Thymus (tissue), 14 donors: ENCODE data around the gene VN1R2. TPM values are rescaled to one million over a fixed set of nuclear protein-coding genes. Genes with fewer than 3 reads are reported as not detected.
"Not testable (repeated sequence)": the region's sequence is repeated elsewhere in the genome, so short reads cannot be mapped to it uniquely, and the experiment has no call there.

Experiments
- DNase-seq, 9 donors: peaks; one replicate each; pipeline ENCODE4 v3.0.0-alpha.2; 2013; ENCODE audit warnings: low spot score in 9 of 9, low read depth in 6 of 9, missing footprints in 1 of 9
- H3K27ac ChIP-seq, 2 donors: one replicate each; pipeline ENCODE4 v1.5.1; 2013; ENCODE audit warnings: control low read depth in 1 of 2, low read depth in 1 of 2, low read length in 1 of 2, mild to moderate bottlenecking in 1 of 2, moderate library complexity in 1 of 2
- H3K27me3 ChIP-seq, 2 donors: one replicate each; pipeline ENCODE4 v1.5.1; 2013; ENCODE audit warnings: low read length in 1 of 2; ENCODE audit not compliant: control insufficient read depth in 2 of 2, insufficient read depth in 1 of 2
- H3K36me3 ChIP-seq, 2 donors: one replicate each; pipeline ENCODE4 v1.5.1; 2013; ENCODE audit warnings: low read length in 1 of 2, mild to moderate bottlenecking in 1 of 2, moderate library complexity in 1 of 2; ENCODE audit not compliant: control insufficient read depth in 2 of 2, insufficient read depth in 2 of 2
- H3K4me1 ChIP-seq, 2 donors: one replicate each; pipeline ENCODE4 v1.5.1; 2013; ENCODE audit warnings: low read length in 2 of 2; ENCODE audit not compliant: control insufficient read depth in 2 of 2, insufficient read depth in 2 of 2
- H3K4me3 ChIP-seq, 2 donors: one replicate each; pipeline ENCODE4 v1.5.1; 2013; ENCODE audit warnings: low read length in 2 of 2, control low read depth in 1 of 2, mild to moderate bottlenecking in 1 of 2
- H3K9me3 ChIP-seq, 2 donors: one replicate each; pipeline ENCODE4 v1.5.1; 2013; ENCODE audit warnings: low read length in 1 of 2, mild to moderate bottlenecking in 1 of 2; ENCODE audit not compliant: control insufficient read depth in 2 of 2, insufficient read depth in 1 of 2
- WGBS: extraction: QIAGEN DNeasy Blood & Tissue Kit; methylation state at CpG from one replicate; pipeline ENCODE4 v1.1.7; 2013; 5-methylcytosine and 5-hydroxymethylcytosine counted together
- long read RNA-seq, 10 donors: transcript quantifications; one replicate each; lab custom pipeline, GENCODE V29; 2026
- polyA plus RNA-seq: library from polyadenylated mRNA; stranded (reverse); fragments of 200-250 nt; gene quantifications from one replicate; pipeline ENCODE4 v1.2.3, GENCODE V29; 2013
- total RNA-seq: library from RNA; stranded (reverse); fragments of 120-200 nt; gene quantifications from one replicate; pipeline ENCODE4 v1.2.4, GENCODE V29; 2013
- donor health status: healthy.

VN1R2 gene
- not detected for total RNA-seq
- polyA plus RNA-seq, result not detected
- long read RNA-seq, donor 1, result 0 reads
- long read RNA-seq, donor 2, result 0 reads
- long read RNA-seq, donor 3, result 0 reads
- long read RNA-seq, donor 4, result 0 reads
- long read RNA-seq, donor 5, result 0 reads
- long read RNA-seq, donor 6, result 0 reads
- long read RNA-seq, donor 7, result 0 reads
- long read RNA-seq, donor 8, result 0 reads
- long read RNA-seq, donor 9, result 0 reads
- long read RNA-seq, donor 10, result 0 reads

GRCh38 chr19:53257715-53258342 is at the start of gene VN1R2:
Gene VN1R2, plus strand, starts transcription at chr19:53258292. Its CDS starts 84 bp downstream, at chr19:53258376.
- peaks cover 7 to 25% of the 10 kb centered on the region in 2 donors for H3K9me3 ChIP-seq
- not testable (repeated sequence) for H3K4me1 ChIP-seq, H3K27me3 ChIP-seq, H3K27ac ChIP-seq, H3K36me3 ChIP-seq, DNase-seq, H3K4me3 ChIP-seq
- 75% methylated on average over 14 of the region's 14 CpGs for WGBS

- H3K9me3 ChIP-seq, result peaks cover 18 to 36% of the 10 kb centered on the region in 2 donors
- not testable (repeated sequence) for H3K4me3 ChIP-seq, H3K27me3 ChIP-seq, H3K4me1 ChIP-seq, DNase-seq, H3K27ac ChIP-seq
- peaks cover 0 to 18% of the 10 kb centered on the region in 2 donors for H3K36me3 ChIP-seq
- 96% methylated on average over 3 of the region's 3 CpGs for WGBS
Measured at GRCh38 chr19:53211554-53211953, 46.5 kb upstream of the VN1R2 start.

GRCh38 chr19:53212703-53213320 is 45.3 kb upstream of the VN1R2 start:
- H3K9me3 ChIP-seq, result peaks cover 18 to 37% of the 10 kb centered on the region in 2 donors
- no peak for DNase-seq
- H3K36me3 ChIP-seq, result peaks cover 0 to 18% of the 10 kb centered on the region in 2 donors
- no peak overlapping the region for H3K27ac ChIP-seq
- no peaks in the 10 kb centered on the region for H3K4me1 ChIP-seq
- no peak overlapping the region for H3K4me3 ChIP-seq
- WGBS, result 99% methylated on average over 2 of the region's 2 CpGs
- H3K27me3 ChIP-seq, result no peaks in the 10 kb centered on the region

- DNase-seq, H3K36me3 ChIP-seq, H3K4me3 ChIP-seq, H3K4me1 ChIP-seq, H3K27ac ChIP-seq, H3K27me3 ChIP-seq: not testable (repeated sequence)
- WGBS, result 97% methylated on average over 27 of the region's 28 CpGs
- H3K9me3 ChIP-seq, result peaks cover 4 to 25% of the 10 kb centered on the region in 2 donors
Measured at GRCh38 chr19:53222716-53223115, 35.4 kb upstream of the VN1R2 start.

DNA sequence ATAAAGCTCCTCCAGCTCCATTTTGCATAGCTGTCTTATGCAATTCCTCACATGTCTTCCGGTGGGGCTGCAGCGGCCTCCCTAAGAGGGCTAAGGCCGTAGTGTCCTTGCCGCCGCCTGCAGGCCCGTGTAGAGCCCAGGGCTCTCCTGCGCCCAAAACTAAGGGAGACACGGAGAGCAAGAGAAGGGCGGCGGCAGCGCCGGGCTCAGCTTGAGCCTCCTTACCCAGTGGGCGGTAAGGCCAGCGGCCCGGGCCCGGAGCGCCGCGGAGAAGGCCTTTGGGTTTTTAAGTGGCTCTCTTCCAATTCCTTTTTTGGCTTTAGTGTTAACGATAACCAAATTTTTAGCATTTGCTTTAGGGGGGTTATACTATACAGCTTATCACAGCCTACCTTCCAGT is 33.5 kb upstream of the VN1R2 start:
- WGBS, result 91% methylated on average over 14 of the region's 20 CpGs
- H3K36me3 ChIP-seq, result no peaks in the 10 kb centered on the region
- peaks cover 4 to 25% of the 10 kb centered on the region in 2 donors for H3K9me3 ChIP-seq
- no peak for DNase-seq
- H3K4me3 ChIP-seq, result no peak overlapping the region
- no peak overlapping the region for H3K27ac ChIP-seq
- H3K27me3 ChIP-seq, result no peaks in the 10 kb centered on the region
- no peaks in the 10 kb centered on the region for H3K4me1 ChIP-seq

DNA sequence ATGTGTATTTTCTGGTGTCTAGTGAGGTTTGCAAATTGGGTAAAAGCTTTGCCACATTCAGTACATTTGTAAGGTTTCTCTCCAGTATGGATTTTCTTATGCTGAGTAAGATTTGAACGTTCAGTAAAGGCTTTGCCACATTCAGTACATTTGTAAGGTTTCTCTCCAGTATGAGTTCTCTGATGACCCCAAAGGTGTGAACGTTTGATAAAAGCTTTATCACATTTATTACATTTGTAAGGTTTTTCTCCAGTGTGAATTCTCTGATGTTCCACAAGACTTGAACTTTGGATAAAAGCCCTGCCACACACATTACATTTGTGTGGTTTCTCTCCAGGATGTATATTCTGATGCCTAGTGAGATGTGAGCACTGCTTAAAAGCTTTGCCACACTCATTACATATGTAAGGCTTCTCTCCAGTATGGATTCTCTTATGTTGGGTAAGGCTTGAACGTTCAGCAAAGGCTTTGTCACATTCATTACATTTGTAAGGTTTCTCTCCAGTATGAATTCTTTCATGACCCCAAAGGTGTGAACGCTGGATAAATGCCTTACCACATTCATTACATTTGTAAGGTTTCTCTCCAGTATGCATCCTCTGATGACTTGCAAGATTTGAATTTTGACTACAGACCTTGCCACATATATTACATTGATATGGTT is 20.8 kb upstream of the VN1R2 start:
- Histone ChIP-seq H3K4me3 (no peak overlapping the region), H3K4me1 (no peaks in the 10 kb centered on the region), H3K27me3 (no peaks in the 10 kb centered on the region), H3K36me3 (peaks cover 2 to 3% of the 10 kb centered on the region in 2 donors), H3K27ac (no peak overlapping the region), H3K9me3 (peaks cover 7 to 20% of the 10 kb centered on the region in 2 donors)
- WGBS, result 96% methylated on average over 4 of the region's 4 CpGs
- DNase-seq, result no peak

DNA sequence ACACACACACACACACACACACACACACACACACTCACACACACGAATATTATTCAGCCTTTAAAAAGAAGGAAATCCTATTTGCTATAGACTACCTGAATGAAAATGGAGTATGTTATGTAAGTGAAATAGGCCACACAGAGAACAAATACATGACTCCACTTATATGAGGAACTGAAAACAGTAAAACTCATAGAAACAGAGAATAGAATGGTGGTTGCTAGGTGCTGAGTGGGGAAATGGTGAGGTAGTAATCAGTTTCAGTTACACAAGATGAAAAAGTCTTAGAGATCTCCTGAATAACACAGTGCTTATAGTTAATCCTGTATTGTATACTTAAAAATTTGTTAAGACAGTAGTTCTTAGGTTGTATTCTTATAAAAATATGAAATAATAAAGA is 11.6 kb upstream of the VN1R2 start:
- Histone ChIP-seq H3K4me1 (no peaks in the 10 kb centered on the region), H3K27me3 (no peaks in the 10 kb centered on the region), H3K4me3 (no peak overlapping the region), H3K36me3 (peaks cover 3 to 9% of the 10 kb centered on the region in 2 donors), H3K27ac (no peak overlapping the region), H3K9me3 (peaks cover 1 to 3% of the 10 kb centered on the region in 2 donors)
- 86% methylated on average over 1 of the region's 1 CpG for WGBS
- no peak for DNase-seq

DNA sequence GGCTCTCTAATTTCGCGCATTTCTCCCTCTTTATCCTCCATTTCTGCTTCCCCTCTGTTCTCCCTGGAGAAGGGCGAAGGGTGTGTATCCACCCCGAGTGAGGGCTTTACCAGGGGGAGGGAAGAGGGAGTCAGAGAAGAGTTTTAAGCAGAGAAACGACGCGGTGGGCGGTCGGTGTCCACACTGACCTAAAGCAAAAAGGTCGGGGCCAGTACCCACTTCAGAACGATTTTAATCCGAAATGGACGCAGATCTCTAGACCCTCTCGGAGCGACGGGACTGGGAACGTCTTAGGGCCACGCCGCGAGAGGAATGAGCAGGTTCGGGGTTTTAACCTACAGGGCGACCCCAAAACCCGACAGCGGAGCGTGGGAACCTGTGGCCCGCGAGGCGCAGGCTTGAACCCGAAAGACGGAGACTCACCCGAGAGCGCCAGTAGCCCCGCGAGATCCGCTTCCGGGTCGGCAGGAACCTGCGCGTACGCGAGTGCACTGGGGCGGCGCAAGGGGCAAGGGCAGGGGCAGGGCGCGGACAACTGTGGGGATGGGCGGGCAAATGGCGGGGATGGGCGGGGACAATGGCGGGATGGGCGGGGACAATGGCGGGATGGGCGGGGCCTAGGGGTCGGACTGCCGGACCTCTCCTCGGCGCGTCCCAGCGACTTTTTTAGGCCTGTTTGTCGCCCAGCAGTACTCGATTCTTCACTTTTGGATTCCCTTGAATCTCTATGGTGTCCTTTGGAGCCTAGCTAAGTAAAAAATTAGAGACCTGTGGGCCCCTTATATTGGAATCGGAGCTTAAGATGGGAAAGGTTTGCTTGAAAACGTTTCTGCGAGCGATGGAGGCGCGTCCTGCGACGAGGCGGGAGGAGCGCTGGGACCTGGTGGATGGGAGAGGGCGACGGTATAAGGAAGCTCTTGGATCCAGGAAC is 3.4 kb upstream of the VN1R2 start, which contains the start of gene ZNF677:
ZNF677 (minus strand) TSS at position 463 of the 931 bp plus-strand sequence. CDS start 3,323 bp downstream, outside the sequence.
- Histone ChIP-seq H3K27me3 (no peaks in the 10 kb centered on the region), H3K36me3 (peaks cover 3 to 15% of the 10 kb centered on the region in 2 donors), H3K4me1 (peaks cover 0 to 6% of the 10 kb centered on the region in 2 donors), H3K4me3 (peak within 1 kb of the TSS; percentile 53 to 77), H3K27ac (peak within 1 kb of the TSS in 1 of 2 donors; percentile 68), H3K9me3 (peaks cover 9 to 17% of the 10 kb centered on the region in 2 donors)
- peak in 8 of 9 donors; percentile 29 to 78 (median 40) for DNase-seq
- 5% methylated on average over 72 of the region's 72 CpGs for WGBS
